ENCODE data around the gene DNAL4. TPM values are rescaled to one million over a fixed set of nuclear protein-coding genes. Genes with fewer than 3 reads are reported as not detected.

DNAL4 gene
- total RNA-seq, 4 donors from 2014 or later, result 5.8 to 14.3 (median 8.8) TPM

- TF ChIP-seq CTCF (IDR thresholded peaks at IDR 0.05; ENCODE audit: low read depth), result no peak
Observed at GRCh38 chr22:38775656-38776055, 18.3 kb downstream of the DNAL4 start.

GRCh38 chr22:38774496-38775166, 19.3 kb downstream of the DNAL4 start:
- no peak for TF ChIP-seq CTCF (IDR thresholded peaks at IDR 0.05; ENCODE audit: low read depth)

GRCh38 chr22:38773363-38773946, 20.5 kb downstream of the DNAL4 start:
- TF ChIP-seq CTCF (IDR thresholded peaks at IDR 0.05; ENCODE audit: low read depth), result no peak

- no peak for TF ChIP-seq CTCF (IDR thresholded peaks at IDR 0.05; ENCODE audit: low read depth)
Observed at GRCh38 chr22:38772623-38772873, 21.4 kb downstream of the DNAL4 start.

GRCh38 chr22:38770257-38770949, 23.5 kb downstream of the DNAL4 start:
- no peak for TF ChIP-seq CTCF (IDR thresholded peaks at IDR 0.05; ENCODE audit: low read depth)

- no peak for TF ChIP-seq CTCF (IDR thresholded peaks at IDR 0.05; ENCODE audit: low read depth)
Observed at GRCh38 chr22:38768036-38768435, 25.9 kb downstream of the DNAL4 start.

GRCh38 chr22:38767313-38767712, 26.6 kb downstream of the DNAL4 start:
- TF ChIP-seq CTCF (IDR thresholded peaks at IDR 0.05; ENCODE audit: low read depth), result no peak
